ENCODE results near the gene CFAP53.

The CFAP53 gene

GRCh38 chr18:50195689-50196088, 70.6 kb downstream of the CFAP53 start:
- no peak for DNase-seq (ENCODE audit: low read depth in 2 of 2, low spot score in 1 of 2)

- DNase-seq (ENCODE audit: low read depth in 2 of 2, low spot score in 1 of 2): no peak
Measured at GRCh38 chr18:50194631-50195532, 71.4 kb downstream of the CFAP53 start, which contains the start of gene MYO5B. MYO5B (minus strand) TSS chr18:50195147; CDS start chr18:50194793, 354 bp downstream.

DNA sequence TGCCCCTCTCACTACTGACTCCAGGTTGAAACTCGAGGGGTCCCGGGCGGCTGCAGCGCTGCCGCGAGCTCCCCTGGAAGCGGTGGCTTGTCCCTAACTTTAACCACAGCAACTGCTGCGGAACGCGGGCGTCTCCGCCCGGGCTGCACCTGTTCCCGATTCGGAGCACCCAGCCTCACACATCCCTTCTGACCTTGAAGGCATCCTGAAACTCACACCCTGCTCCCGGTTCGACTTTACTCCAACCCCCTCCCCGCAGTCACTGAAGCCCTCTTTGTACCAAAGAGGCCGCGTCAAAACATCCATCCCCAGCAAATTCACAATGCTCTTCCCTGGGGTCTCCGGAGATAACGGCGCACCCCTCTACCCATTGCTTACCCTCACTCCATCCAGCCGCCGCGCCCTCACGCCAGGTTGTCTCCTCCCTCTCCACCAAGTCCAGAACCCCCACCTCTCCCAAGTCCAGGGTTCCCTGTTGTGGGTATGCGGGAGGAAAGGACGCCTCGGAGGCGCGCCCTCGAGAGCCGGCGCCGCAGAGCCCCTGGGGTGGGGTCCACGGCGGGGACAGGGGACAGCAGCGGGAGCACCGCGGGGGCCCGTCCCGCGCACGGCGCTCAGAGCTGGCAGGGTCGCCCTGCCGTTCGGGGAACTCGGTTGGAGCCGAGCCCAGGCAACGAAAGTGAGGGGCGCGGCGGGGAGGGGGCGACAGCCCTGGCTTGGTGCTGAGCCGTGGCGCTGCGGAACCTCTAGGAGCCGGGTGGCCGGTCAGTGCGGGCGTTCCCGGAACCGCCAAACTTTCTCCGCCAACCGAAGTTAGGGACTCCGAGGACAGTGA, 72.3 kb downstream of the CFAP53 start:
- DNase-seq (ENCODE audit: low read depth in 2 of 2, low spot score in 1 of 2): no peak

- no peak for DNase-seq (ENCODE audit: low read depth in 2 of 2, low spot score in 1 of 2)
Measured at GRCh38 chr18:50192995-50193795, 73.1 kb downstream of the CFAP53 start.

DNA sequence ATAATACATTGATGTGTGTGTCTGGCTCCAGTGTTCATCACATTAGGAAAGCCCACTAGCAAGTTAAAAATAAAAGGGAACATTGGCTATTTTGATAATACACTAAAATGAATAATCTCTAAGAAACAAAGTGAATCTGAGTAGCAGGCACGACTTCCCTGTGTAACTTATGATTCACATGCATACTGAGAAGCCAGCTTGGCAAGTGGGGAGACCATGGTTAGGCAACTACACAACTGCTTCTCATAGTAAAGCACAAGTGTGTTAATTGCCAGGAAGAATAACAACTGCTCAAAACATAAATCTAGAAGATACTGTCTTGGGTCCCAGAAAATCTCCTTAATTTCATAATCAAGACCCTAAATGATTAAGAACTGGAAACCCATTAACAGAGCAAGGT, 75.4 kb downstream of the CFAP53 start:
- DNase-seq (ENCODE audit: low read depth in 2 of 2, low spot score in 1 of 2): no peak

DNA sequence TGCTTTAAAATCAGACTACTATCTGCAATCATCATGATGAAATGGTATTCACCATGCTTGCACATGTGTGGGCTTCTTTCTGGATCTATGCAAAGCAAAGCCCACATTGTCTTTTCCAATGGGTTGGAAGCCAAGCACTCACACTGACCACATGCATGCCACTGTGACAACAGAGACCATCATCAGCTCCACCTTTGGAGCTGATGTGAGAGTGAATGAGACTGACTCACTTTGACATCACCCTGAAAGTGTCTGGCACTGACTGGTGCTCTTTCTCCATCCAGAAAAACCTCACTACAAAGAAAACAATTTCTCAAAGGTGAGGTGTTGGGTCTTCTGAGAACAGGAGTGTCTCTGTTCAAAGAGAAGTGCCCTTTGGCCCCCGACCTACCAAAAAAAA, 76.1 kb downstream of the CFAP53 start:
- no peak for DNase-seq (ENCODE audit: low read depth in 2 of 2, low spot score in 1 of 2)

- no peak for DNase-seq (ENCODE audit: low read depth in 2 of 2, low spot score in 1 of 2)
Measured at GRCh38 chr18:50189160-50189559, 77.1 kb downstream of the CFAP53 start.

- no peak for DNase-seq (ENCODE audit: low read depth in 2 of 2, low spot score in 1 of 2)
Measured at GRCh38 chr18:50188652-50189051, 77.6 kb downstream of the CFAP53 start.

- no peak for DNase-seq (ENCODE audit: low read depth in 2 of 2, low spot score in 1 of 2)
Measured at GRCh38 chr18:50187659-50188058, 78.6 kb downstream of the CFAP53 start.

- no peak for DNase-seq (ENCODE audit: low read depth in 2 of 2, low spot score in 1 of 2)
Measured at GRCh38 chr18:50186385-50186784, 79.9 kb downstream of the CFAP53 start.

DNA sequence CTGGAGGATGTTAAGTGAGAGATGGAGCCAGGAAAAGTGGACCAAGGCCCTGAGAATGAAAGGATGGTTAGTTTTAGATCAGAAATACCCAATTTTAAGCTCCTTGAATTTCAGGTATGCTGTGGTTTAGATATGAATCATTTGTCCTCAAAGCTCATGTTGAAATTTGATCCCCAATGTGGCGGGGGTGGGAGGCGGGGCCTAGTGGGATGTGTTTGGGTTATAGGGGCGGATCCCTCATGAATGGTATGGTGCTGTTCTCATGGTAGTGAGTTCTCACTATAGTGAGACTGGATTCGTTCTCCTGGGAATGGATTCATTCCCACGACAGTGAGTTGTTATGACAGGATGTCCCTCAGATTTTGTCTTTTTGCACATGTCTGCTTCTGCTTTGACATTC, 82.7 kb downstream of the CFAP53 start:
- DNase-seq (ENCODE audit: low read depth in 2 of 2, low spot score in 1 of 2): no peak

GRCh38 chr18:50182511-50182910, 83.8 kb downstream of the CFAP53 start:
- DNase-seq (ENCODE audit: low read depth in 2 of 2, low spot score in 1 of 2): no peak

DNA sequence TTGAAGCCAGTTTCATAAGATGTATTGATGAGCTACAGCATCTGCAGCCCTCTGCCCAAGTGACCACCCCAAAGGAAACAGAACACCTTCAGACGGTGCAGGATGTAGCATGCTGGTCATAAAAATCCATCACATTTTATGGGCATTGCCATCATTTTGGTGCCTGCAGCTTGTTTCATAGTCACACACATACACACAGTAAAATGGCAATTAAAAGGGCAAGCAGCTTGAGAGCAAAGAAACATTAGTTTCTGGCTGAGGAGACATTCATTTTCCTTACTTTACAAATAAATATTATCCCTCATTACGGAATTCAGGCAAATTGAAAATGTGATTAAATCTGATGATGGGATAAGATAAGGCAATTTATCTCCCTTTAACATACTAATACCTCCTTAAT, 84.7 kb downstream of the CFAP53 start:
- no peak for DNase-seq (ENCODE audit: low read depth in 2 of 2, low spot score in 1 of 2)

DNA sequence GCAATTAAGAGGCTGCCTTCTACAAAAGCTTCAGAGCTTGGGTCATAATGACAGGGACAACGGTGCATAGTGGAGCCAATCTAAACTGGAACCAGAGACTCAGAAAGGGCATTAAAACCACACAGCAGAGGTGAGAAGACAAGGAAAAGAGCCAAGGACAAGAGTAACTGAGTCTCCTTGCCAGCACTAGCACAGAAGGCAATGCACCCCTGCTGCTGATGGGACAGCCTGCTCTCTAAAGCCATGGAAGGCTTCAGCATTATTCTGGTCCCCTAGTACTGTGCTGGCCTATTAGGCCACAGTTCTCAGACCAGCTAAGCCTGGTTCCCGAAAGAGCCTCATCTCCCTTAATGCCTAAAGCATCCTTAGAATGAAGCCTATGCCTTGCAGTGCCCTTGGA, 86.8 kb downstream of the CFAP53 start:
- no peak for DNase-seq (ENCODE audit: low read depth in 2 of 2, low spot score in 1 of 2)

- DNase-seq (ENCODE audit: low read depth in 2 of 2, low spot score in 1 of 2): no peak
Measured at GRCh38 chr18:50177294-50177992, 88.9 kb downstream of the CFAP53 start.
